Motor neuron (in vitro differentiated cells): ENCODE results near the gene TNFRSF1B. TPM values are rescaled to one million over a fixed set of nuclear protein-coding genes. Genes with fewer than 3 reads are reported as not detected.

ENCODE experiments used
- ATAC-seq, 8 experiments: fragments of 200-7000 bp; cut with Tn5 transposase; replicated peaks in 6 of 8; 2 replicates each; pipeline ENCODE4 v1.8.0; 2021; ENCODE audit warnings: mild to moderate bottlenecking in 8 of 8, moderate library complexity in 8 of 8
- H3K27ac ChIP-seq, 2 donors: fragments of 250-450 bp; sonication (Bioruptor Pico); 2 replicates each; pipeline ENCODE4 v1.9.0; 2021; ENCODE audit warnings: antibody characterized with exemption in 2 of 2, mild to moderate bottlenecking in 2 of 2, moderate library complexity in 1 of 2
- H3K4me1 ChIP-seq, 2 donors: fragments of 250-450 bp; sonication (Bioruptor Pico); replicated peaks in 1 of 2; 2 replicates each; pipeline ENCODE4 v1.6.1; 2021; ENCODE audit warnings: antibody characterized with exemption in 2 of 2, mild to moderate bottlenecking in 2 of 2, moderate library complexity in 1 of 2
- H3K4me3 ChIP-seq, 5 donors: fragments of 250-450 bp; sonication (Bioruptor Pico); 2 replicates each; pipeline ENCODE4 v1.9.0; 2021; ENCODE audit warnings: antibody characterized with exemption in 5 of 5, mild to moderate bottlenecking in 5 of 5, moderate library complexity in 4 of 5
- WGBS, 10 experiments: fragments of 450-650 bp; shearing (Covaris generic); methylation state at CpG; one replicate each; pipeline ENCODE4 v1.0.0; 2022; 5-methylcytosine and 5-hydroxymethylcytosine counted together
- in situ Hi-C, 9 experiments: fragments of 400-800 bp; cut with MboI; loops; one replicate each; pipeline ENCODE4 v1.15.0; 2021; ENCODE audit warnings: low sequenced_read_pairs in 9 of 9, low pct_unique_long_range_greater_than_20kb in 2 of 9; ENCODE audit not compliant: unreplicated experiment in 9 of 9
- total RNA-seq, 8 experiments: library from RNA; unstranded; fragments of 300-600 nt; gene quantifications; 2 replicates each; pipeline versions ENCODE4 v1.2.3 to v1.2.4, GENCODE V29; 2022

Gene TNFRSF1B
- total RNA-seq, 8 experiments from 2014 or later = 0.18 to 2.0 (median 1.1) TPM

DNA sequence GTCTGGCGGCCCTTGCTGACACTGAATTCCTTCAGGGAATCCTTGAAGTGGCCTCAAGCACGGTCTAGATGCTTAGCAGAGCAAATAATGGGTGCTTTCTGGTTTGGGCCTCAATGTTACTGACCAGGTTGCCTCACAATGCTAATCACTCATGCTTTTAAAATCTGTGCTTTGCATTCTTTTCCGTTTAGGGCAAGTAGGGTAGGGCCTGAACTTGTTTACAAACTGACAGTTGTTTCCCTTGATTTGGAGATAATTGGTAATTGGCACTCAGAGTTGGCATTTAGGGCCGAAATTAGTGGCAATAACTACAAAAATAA, 64.4 kb downstream of the TNFRSF1B start:
- ATAC-seq = peak in 2 of 8 experiments; percentile 40 to 48
- peak overlapping the region; percentile 71 to 100 (median 96) for H3K4me3 ChIP-seq
- H3K27ac ChIP-seq = no peak overlapping the region
- WGBS, 10 experiments = 0 to 63% (median 45%) methylated on average over 1 to 3 of the region's 4 CpGs; no CpG with 5 or more reads in 3 of the 10 experiments
- in situ Hi-C loops = no loop called here
- peaks cover 6 to 8% of the 10 kb centered on the region in 2 donors for H3K4me1 ChIP-seq

DNA sequence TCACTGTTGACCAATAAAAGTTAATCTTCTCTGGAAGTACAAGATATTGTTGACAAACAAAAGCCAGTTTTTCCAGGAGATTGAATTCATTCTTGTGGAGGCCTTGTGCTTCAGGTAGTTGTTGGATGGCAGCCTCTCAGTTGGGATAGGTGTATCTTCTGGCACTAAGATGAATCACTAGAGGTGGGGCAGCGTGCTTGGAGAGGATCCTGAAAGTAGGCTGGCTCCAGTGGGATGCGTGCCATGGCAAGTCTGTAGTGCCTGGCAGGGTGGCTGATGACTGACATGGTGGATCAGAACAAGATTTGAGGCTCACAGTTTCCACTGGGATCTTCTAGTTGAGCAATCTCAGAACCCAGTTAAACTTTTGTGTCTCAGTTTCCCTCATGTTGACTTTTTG, 65.4 kb downstream of the TNFRSF1B start:
- ATAC-seq = no peak
- in situ Hi-C loops = no loop called here
- no peak overlapping the region for H3K4me3 ChIP-seq
- H3K4me1 ChIP-seq = peaks cover 6 to 8% of the 10 kb centered on the region in 2 donors
- 90 to 100% (median 100%) methylated on average over 1 to 2 of the region's 2 CpGs; no CpG with 5 or more reads in 2 of the 10 experiments for WGBS, 10 experiments
- no peak overlapping the region for H3K27ac ChIP-seq

DNA sequence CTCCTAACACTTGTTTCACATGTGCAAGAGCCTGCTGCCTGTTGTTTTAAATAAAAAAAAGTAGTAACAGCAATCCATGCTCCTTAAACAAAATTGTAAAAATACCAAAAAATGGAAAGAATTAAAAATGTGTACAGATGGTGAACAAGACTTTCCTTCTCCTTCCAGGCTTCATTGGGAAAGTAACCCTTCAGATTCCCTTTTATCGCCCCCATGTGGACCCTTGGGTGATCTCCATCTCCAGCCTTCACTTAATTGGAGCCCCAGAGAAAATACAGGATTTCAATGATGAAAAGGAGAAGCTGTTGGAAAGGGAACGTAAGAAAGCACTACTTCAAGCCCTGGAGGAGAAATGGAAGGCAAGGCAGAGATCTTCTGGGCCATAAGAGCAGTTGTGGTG, 77.3 kb downstream of the TNFRSF1B start:
- H3K4me1 ChIP-seq = peaks cover 2 to 5% of the 10 kb centered on the region in 2 donors
- 50 to 100% (median 75%) methylated on average over 1 to 2 of the region's 2 CpGs; no CpG with 5 or more reads in 2 of the 10 experiments for WGBS, 10 experiments
- no peak for ATAC-seq
- in situ Hi-C loops = no loop called here
- no peak overlapping the region for H3K27ac ChIP-seq
- no peak overlapping the region for H3K4me3 ChIP-seq

GRCh38 chr1:12244585-12244984, 77.8 kb downstream of the TNFRSF1B start:
- peaks cover 5 to 10% of the 10 kb centered on the region in 2 donors for H3K4me1 ChIP-seq
- no peak overlapping the region for H3K27ac ChIP-seq
- WGBS, 10 experiments = 64 to 100% (median 96%) methylated on average over 1 to 5 of the region's 5 CpGs
- in situ Hi-C loops = no loop called here
- ATAC-seq = no peak
- H3K4me3 ChIP-seq = no peak overlapping the region

DNA sequence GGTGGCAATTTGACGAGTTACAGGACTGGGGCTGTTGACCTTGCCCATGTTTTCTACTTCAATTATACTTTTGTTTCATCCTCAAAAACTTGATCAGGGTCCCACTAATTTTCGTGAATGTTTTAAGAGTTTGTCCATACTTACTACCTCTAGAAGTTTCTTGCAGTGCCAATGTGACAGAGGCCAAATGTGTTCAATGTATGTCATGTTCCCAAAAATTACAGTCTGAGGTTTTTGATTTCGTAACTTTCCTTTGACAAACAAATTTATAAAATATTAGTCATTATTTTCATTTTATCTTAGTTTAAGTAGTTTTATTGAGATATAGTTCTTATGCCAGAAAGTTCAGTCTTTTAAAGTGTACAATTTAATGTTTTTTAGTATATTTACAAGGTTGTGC, 78.3 kb downstream of the TNFRSF1B start:
- Histone ChIP-seq H3K4me1 (peaks cover 9 to 13% of the 10 kb centered on the region in 2 donors), H3K27ac (no peak overlapping the region), H3K4me3 (no peak overlapping the region)
- no peak for ATAC-seq
- 57 to 100% (median 80%) methylated on average over 1 to 3 of the region's 3 CpGs; no CpG with 5 or more reads in 1 of the 10 experiments for WGBS, 10 experiments
- in situ Hi-C loops = no loop called here

GRCh38 chr1:12245733-12246132, 78.9 kb downstream of the TNFRSF1B start:
- ATAC-seq = no peak
- peaks cover 9 to 13% of the 10 kb centered on the region in 2 donors for H3K4me1 ChIP-seq
- H3K4me3 ChIP-seq = no peak overlapping the region
- in situ Hi-C loops = no loop called here
- H3K27ac ChIP-seq = no peak overlapping the region

- H3K4me1 ChIP-seq = peaks cover 9 to 13% of the 10 kb centered on the region in 2 donors
- ATAC-seq = no peak
- no peak overlapping the region for H3K4me3 ChIP-seq
- 89 to 100% (median 94%) methylated on average over 2 to 6 of the region's 6 CpGs; no CpG with 5 or more reads in 2 of the 10 experiments for WGBS, 10 experiments
- in situ Hi-C loops = no loop called here
- H3K27ac ChIP-seq = no peak overlapping the region
Measured at GRCh38 chr1:12246584-12246983, 79.8 kb downstream of the TNFRSF1B start.

- Histone ChIP-seq H3K27ac (no peak overlapping the region), H3K4me1 (peaks cover 9 to 13% of the 10 kb centered on the region in 2 donors), H3K4me3 (no peak overlapping the region)
- in situ Hi-C loops = no loop called here
- peak in 6 of 8 experiments; percentile 22 to 96 (median 58) for ATAC-seq
- 0 to 80% (median 67%) methylated on average over 1 of the region's 1 CpG; no CpG with 5 or more reads in 3 of the 10 experiments for WGBS, 10 experiments
Measured at GRCh38 chr1:12249181-12249580, 82.4 kb downstream of the TNFRSF1B start.

DNA sequence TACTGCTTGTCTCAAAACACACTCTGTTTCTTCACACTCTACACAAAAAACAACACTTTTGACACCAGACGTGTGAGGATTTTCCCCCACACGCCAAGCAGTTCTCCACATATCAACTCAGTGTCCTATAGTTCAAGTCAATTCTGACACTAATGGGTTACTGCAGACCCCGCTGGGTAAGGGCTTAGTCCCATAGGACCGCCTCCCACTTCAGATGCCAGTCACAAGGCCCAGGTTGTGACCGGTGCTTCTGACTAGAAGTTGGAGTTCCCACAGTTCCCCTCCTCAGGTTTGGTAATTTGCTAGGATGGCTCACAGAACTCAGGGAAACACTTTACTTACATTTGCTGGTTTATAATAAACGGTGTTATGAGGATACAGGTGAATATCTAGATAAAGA, 83.0 kb downstream of the TNFRSF1B start:
- WGBS, 10 experiments = 80 to 89% (median 82%) methylated on average over 1 to 6 of the region's 6 CpGs; no CpG with 5 or more reads in 2 of the 10 experiments
- in situ Hi-C loops = no loop called here
- H3K4me1 ChIP-seq = peaks cover 9 to 13% of the 10 kb centered on the region in 2 donors
- ATAC-seq = no peak
- no peak overlapping the region for H3K4me3 ChIP-seq
- H3K27ac ChIP-seq = no peak overlapping the region

GRCh38 chr1:12251442-12251841, 84.7 kb downstream of the TNFRSF1B start:
- Histone ChIP-seq H3K4me1 (peaks cover 9 to 13% of the 10 kb centered on the region in 2 donors), H3K4me3 (no peak overlapping the region), H3K27ac (no peak overlapping the region)
- ATAC-seq = no peak
- 46 to 82% (median 74%) methylated on average over 2 to 5 of the region's 5 CpGs; no CpG with 5 or more reads in 4 of the 10 experiments for WGBS, 10 experiments
- in situ Hi-C loops = no loop called here

GRCh38 chr1:12255913-12256312, 89.1 kb downstream of the TNFRSF1B start:
- 89 to 100% (median 100%) methylated on average over 1 to 2 of the region's 2 CpGs; no CpG with 5 or more reads in 1 of the 10 experiments for WGBS, 10 experiments
- Histone ChIP-seq H3K27ac (no peak overlapping the region), H3K4me1 (no peaks in the 10 kb centered on the region), H3K4me3 (no peak overlapping the region)
- in situ Hi-C loops = no loop called here
- no peak for ATAC-seq

- ATAC-seq = no peak
- in situ Hi-C loops = no loop called here
- no peak overlapping the region for H3K4me3 ChIP-seq
- WGBS, 10 experiments = 82 to 94% (median 90%) methylated on average over 3 to 7 of the region's 7 CpGs; no CpG with 5 or more reads in 4 of the 10 experiments
- H3K4me1 ChIP-seq = no peaks in the 10 kb centered on the region
- no peak overlapping the region for H3K27ac ChIP-seq
Measured at GRCh38 chr1:12258272-12258671, 91.5 kb downstream of the TNFRSF1B start.
